HG02970 (cell line): ENCODE measurements around the gene CYP1A1.
"Not testable (repeated sequence)": the region's sequence is repeated elsewhere in the genome, so short reads cannot be mapped to it uniquely, and the experiment has no call there.

Experiments
- ATAC-seq: cut with Tn5 transposase; IDR thresholded peaks from one replicate; pipeline ENCODE4 v1.9.1; 2021; ENCODE audit warnings: mild to moderate bottlenecking, moderate library complexity, moderate number of reproducible peaks; ENCODE audit not compliant: unreplicated experiment, low FRiP score

Gene CYP1A1

DNA sequence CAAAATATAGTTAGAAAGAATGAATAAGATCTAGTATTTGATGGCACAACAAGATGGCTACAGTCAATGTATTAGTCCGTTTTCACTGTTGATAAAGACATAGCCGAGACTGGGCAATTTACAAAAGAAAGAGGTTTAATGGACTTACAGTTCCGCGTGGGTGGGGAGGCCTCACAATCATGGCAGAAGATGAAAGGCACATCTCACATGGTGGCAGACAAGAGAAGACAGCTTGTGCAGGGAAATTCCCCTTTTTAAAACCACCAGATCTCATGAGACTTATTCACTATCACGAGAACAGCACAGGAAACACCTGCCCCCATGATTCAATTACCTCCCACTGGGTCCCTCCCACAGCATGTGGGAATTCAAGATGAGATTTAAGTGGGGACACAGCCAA, 12.9 kb upstream of the CYP1A1 start:
- ATAC-seq: not testable (repeated sequence)

DNA sequence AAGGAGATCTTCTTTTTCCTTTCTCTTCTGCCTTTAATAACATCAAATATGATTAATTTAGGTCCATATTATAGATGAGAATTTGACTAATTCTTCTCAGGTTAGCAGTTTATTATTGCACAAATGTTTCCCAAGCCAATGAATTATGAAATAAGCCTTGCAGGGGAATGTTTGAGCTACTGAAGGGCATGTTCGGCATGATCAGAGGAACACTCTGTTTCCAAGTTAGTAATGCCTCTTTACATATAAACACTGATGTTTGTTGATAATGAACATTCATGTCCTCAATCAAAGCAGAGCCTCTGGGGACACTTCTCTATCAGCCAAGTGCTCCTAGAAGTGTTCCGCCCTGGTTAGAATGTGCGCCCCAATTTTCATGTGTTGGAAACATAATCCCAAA, 10.0 kb upstream of the CYP1A1 start:
- ATAC-seq: no peak

DNA sequence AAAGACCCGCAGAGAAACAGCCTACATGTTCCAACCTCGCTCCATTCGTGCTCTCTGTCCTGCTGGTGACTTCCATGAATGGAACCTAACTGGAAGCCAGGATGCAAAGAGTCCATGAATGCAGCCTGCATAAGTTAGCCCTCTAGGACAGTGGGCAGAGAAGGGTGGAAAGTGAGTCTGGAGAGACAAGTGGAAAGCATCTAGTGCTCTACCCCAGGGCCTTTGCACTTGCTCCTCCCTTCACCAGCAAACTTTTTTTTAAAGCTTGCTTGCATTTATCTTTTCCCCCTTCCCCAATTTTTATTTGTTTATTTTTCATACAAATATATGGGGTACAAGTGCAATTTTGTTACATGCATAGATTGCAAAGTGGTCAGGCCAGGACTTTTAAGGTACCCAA, 7.9 kb upstream of the CYP1A1 start:
- ATAC-seq: no peak

DNA sequence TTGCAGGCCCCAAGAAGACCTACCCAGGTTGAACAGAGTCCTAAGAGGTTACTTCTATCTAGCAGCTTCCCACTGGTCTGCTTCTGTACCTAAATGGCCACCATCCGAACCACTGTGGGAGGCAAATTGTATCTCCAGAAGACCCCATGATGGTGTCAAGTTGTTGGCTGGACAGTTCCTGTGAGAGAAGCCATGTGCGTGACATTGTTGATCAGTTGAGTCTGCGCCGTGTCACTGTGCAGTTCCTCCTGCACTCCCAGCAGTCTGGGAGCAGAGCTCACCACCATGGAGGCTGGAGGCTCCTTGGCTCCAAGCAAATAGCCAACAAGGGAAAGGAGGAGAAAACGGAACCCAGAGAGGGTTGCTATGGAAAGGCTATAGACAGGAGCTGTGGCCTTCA, 7.5 kb upstream of the CYP1A1 start:
- ATAC-seq: no peak

DNA sequence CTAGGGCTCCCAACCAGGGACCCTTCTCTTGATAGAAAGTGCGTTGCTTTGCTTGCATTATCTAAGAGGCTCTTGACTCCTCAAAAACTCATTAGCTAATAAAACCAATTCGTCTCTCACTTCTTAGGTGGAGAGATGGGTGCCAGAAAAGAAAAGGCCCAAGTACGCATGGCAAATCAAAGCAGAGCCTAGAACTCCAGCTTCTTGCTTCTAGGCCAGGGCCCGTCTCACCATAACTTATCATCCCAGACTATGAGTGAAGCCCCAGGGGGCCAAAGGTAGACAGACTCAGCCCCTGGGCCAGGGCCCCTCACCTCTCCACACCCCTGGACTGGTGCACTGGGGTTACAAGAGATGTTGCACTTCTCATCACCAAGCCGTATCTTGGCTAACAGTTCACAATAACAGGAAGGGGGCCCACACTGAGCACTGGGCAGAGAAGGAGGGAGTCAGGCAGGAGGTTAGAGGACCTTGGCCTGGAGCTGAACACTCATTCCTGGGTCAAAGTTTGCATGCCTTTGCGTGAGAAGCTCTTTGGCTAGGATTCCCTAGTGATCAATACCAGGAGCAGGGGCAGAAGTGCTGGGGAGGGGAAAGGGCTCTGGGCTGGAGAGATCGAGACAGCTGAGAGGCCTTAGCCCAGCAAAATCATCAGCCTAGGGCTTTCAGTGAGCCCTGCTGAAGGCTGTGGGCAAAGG, 5.4 kb upstream of the CYP1A1 start:
- ATAC-seq: no peak

DNA sequence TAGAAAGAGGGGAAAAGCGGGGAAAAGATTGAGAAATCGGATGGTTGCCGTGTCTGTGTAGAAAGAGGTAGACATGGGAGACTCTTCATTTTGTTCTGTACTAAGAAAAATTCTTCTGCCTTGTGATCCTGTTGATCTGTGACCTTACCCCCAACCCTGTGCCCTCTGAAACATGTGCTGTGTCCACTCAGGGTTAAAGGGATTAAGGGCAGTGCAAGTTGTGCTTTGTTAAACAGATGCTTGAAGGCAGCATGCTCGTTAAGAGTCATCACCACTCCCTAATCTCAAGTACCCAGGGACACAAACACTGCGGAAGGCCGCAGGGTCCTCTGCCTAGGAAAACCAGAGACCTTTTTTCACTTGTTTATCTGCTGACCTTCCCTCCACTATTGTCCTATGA, 4.0 kb upstream of the CYP1A1 start:
- not testable (repeated sequence) for ATAC-seq

DNA sequence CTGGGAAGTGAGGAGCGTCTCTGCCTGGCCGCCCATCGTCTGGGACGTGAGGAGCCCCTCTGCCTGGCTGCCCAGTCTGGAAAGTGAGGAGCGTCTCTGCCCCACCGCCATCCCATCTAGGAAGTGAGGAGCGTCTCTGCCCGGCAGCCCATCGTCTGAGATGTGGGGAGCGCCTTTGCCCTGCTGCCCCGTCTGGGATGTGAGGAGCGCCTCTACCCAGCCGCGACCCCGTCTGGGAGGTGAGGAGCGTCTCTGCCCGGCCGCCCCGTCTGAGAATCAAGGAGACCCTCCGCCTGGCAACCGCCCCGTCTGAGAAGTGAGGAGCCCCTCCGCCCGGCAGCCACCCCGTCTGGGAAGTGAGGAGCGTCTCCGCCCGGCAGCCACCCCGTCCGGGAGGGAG, 3.4 kb upstream of the CYP1A1 start:
- not testable (repeated sequence) for ATAC-seq

DNA sequence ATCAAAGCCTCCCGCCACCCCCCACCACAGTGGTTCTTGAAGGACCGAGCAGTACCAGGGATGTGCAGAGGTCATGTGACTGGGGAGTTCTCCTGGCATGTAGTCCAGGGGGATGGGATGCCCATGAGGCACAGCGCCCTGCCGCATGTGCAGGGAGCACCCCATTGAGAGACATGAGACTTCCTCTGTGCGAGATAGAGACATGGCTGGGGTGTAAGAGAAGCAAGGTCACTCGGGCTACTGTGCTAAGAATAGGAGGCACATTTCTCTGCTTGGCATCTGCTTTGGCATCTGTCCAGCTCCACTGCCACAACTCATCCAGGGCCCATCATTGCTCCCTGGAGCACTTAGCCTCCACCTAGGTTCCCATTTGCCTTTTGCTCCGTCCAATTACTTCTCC, 2.4 kb upstream of the CYP1A1 start:
- ATAC-seq: no peak

DNA sequence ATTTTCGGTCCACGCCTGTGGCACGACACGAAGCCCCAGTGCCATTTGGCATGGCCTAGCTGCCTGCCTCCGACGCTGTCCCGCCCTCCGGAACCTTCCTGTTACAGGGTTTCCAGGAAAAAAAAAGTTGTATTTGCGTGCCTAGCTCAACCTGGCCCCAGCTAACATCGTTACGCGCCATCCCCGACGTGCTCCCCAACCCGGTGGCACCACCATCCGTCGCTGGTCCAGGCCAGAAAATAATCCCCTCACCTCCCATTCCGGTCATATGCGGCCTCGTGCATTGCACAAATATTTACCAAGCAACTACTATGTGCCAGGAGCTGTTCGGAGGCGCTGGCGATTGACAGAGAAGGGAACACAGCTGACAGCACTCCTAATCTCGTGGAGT, 1.4 kb upstream of the CYP1A1 start:
- no peak for ATAC-seq

DNA sequence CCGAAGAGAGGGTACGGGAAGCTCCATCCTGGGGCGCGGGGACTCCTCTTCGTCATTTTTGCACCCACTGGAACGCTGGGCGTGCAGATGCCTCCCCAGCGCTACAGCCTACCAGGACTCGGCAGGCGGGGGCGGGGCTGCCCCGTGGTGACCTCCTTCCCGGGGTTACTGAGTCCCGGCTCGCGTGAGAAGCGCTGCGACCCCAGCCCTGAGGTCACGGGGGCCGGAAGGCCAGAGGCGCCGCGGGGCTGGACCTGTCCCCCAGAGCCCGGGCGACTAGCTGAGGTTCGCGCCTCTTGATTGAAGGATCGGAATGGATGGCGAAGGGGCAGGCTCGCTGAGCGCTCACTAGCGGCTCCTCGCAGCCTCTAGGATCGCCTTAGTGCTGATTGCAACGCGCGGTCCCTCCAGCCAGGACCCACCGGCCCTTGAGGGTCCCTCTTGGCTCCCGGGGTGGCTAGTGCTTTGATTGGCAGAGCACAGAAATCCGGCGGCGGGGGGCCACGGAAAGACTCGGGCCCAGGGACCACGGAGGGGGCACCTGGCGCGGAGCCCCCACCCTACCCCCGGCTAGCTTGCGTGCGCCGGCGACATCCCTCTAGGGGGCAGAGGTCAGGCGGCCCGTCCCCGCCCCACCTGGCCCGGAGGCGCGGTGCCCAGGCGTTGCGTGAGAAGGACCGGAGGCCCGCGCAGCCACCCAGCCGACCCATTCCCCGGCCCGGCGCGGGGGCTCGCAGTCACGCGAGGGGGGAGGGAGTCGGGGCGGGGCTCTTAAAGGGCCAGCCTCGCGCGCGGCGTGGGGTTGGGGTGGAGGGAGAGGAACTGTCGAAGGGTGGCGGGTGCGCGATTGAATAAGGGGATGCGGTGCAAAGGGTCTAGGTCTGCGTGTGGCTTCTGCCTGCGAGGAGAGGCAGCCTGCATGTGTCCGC, 781 bp upstream of the CYP1A1 start:
- ATAC-seq: no peak

DNA sequence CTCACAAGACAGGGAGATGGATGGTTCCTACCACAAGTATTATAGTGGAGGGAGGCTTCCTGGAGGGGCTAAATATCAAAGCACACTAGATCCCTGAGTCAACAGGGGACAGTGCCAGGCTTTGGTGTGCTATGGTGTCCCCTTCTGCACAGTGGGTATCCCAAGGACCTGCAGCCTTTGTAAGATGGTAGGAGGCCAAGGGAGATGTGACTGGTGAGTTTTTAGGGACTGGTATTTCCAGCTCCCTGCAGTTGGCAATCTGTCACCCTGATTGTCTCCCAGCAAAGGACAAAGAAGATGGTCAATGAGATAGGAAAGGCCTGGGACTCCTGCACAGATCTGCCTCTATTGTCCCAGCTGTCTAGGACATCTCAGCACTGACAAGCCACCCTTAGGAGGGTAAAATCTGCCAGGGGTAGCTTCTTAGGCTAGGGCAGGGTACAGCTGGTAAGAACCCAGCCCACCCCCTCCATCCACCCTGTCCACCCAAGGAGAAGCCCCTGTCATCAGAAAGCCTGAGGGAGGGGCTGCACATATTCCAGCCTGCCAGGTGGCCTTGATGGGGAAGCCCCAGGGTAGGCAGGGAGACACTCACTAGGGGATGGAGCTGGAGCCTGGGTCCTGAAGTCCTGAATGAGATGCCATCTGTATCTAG, 631 bp downstream of the CYP1A1 start:
- ATAC-seq: no peak

DNA sequence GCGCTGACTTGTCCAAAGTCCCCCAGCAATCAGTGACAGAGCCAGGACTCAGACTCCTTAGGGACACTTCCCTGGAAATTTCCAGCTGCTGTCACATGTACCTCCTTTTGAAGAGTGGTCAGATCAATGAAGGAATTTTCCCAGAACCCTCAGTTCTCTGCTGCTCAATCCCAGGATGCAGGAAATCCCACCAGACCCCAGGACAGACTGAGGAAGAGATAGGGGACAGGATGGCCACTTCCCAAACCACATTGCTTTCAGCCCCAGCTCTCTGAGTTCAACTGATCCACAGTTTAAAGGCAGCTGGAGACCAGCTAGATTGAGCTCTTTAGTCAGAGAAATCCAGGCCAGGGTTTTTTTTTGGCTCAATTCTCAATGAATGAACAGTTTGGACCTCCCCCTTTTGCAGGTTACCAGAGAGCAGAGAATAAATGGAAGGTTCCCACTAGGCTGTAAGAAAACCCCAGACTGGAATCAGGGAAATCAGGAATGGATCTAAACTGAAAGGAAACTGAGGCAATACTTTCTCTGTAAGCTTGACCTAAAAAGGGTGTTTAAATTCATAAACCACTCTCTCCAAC, 1.5 kb downstream of the CYP1A1 start:
- no peak for ATAC-seq

DNA sequence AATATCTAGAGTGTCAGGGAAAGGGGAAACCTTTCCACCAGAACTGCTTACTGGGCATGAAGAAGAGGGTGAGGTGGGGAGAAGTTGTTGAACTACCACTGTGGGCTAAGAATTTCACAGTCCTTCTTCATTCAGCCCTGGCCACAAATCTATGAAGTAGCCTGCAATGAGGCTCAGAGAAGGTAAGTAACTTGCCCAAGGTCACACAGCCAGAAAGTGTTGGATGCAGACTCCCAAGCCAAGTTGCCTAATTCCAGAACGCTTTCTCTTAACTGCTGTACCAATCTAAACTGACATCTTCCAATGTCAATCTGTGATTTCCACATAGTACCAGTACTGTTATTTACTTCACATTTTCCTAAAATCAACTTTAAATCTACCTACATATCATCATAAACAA, 2.1 kb downstream of the CYP1A1 start:
- no peak for ATAC-seq

DNA sequence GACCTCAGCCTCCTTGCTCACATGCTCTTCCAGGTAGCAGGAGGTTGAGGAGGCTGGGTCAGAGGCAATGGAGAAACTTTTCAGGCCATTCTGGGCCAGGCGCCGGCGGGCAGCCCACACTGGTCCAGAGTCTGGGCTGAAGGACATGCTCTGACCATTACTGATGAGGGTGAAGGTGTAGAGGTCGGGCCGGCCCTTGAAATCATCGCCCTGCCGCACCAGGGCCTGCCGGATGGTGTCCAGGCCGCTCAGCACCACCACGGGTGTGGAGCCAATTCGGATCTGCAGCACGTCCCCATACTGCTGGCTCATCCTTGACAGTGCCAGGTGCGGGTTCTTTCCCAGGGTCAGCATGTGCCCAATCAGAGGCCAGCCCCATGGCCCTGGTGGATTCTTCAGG, 2.7 kb downstream of the CYP1A1 start:
- ATAC-seq: no peak

DNA sequence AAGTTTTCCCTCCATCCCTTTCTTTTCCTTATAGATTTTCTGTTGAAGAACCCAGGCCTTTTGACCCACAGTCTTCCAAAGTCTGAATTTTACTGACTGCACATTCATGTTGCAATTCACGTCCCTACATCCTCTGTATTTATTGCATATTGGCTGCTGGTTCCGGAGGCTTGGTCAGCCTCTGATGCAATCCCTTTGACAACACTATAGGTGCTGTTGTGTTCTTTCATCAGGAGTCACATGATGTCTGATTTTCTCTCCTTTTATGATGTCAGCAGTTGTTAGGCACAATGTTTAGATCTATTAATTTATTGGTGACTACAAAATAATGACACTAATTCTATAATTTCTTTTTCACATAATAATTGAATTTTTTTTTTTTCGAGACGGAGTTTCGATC, 8.7 kb downstream of the CYP1A1 start:
- no peak for ATAC-seq

DNA sequence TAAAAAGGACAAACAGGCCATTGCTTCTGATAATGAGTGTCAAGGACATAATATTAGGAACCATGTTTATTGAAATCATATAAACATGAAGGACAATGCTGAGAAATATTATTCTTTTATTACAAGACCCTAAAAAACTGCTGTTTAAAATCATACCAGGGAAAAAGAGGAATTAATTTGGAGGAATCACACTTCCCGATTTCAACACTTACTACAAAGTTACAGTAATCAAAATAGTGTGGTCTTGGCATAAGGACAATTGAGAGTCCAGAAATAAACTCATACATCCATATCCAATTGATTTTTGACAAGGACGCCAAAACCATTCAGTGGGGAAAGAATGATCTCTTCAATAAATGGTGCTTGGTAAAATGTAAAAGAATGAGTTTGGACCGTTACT, 13.0 kb downstream of the CYP1A1 start:
- ATAC-seq: no peak

DNA sequence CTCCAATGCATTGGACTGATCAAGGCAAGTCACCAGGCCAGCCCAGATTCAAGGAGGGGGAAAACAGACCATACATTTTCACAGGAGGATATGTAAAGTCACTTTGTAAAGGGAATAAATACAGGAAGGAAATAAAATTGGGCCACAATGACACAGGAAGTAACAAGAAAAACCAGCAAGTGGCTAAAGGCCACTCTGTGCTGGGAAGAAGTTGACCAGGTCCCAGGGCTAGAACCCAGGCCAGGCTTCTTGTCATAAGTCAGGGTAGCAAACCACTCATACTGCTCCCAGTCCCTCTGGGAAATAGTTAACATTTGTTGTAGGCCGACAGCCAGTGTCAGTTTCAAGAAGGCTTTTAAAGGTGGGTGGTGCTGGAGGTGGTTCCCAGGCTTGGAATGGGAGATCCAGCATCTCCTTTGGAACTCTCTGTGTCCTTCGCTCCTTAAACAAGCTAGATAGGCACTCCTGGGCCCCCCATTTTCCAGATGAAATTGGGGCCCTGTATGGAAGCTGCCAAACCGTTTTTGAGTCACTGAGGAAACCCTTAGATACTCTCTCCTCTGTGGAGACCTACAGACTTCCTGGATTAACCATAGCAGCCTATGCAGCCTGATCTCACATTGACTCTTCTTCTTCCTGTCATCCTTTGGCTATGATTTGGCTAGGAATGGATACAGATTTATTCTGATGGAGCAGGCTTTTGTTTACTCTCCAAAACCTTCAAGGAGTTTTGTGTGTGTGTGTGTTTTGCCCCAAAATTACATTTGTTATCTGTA, 14.8 kb downstream of the CYP1A1 start:
- ATAC-seq: no peak

DNA sequence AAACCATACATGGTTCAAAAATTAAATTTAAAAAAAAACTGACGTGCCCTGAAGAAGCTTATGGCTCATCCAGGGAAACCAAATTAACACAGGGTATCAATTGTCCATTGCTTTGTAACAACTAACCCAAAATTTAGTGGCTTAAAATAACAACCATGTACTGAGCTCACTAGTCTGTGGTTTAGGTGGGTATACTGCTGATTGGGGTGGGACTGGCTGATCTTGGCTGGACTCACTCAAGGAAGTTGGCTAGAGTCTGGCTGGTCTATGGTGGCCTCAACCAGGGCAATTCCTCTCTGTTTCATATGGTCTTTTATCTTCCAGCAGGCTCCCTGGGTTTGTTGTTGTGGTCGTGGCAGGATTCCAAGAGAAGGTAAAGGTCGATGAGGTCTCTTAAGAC, 15.4 kb downstream of the CYP1A1 start:
- ATAC-seq: no peak

DNA sequence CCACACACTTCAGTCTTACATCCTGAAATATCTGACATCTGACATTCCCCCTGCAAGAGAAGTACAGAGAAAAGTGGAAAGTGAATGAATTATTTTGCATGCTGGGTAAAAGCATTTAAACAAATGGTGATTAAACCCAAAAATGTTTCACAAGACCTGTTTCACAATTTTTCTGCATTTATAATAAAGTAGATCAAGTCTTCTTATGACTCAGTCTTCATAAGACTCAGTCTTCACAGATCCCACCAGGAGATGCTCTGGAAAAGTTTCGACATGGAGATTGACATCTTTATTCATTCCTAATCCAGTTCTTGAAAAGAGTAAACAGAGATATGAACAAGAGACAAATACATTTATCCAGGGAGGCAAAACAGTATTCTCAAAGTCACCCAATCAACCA, 16.3 kb downstream of the CYP1A1 start:
- no peak for ATAC-seq

DNA sequence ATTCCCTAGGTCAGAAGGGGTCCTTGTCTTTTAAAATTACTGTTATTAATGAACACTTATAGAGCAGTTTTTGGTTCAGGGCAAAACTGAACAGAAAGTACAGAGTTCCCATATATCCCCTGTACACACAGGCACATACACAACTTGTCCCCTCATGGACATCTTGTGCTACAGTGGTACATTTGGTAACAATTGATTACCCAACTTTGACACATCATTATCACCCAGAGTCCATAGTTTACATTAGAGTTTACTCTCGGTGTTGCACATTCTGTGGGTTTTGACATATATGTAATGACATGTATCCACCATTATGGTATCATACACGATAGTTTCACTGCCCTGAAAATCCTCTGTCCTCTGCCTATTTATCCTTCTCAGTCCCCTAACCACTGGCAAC, 28.5 kb downstream of the CYP1A1 start:
- ATAC-seq: no peak
